ENCODE measurements around the gene PLA2G1B.

- TF ChIP-seq CTCF (IDR thresholded peaks at IDR 0.05; ENCODE audit: insufficient read depth, low read length) (no peak), POLR2AphosphoS5 (IDR thresholded peaks at IDR 0.05; ENCODE audit: low read depth) (no peak), REST (IDR thresholded peaks at IDR 0.05; ENCODE audit: insufficient replicate concordance, low read depth) (no peak), SPI1 (IDR thresholded peaks at IDR 0.05; ENCODE audit: borderline replicate concordance, low read depth) (no peak), GABPA (IDR thresholded peaks at IDR 0.05; ENCODE audit: low read depth) (no peak)
Observed at GRCh38 chr12:120343039-120343537, 15.5 kb upstream of the PLA2G1B start.
